Neural progenitor cell (in vitro differentiated cells): ENCODE data around the gene TRPM3.

ENCODE experiments used
- EZH2 ChIP-seq: fragments of 200-600 bp; sonication (generic); IDR thresholded peaks from 2 replicates; pipeline ENCODE4 v1.6.1; 2017; ENCODE audit warnings: antibody characterized with exemption, mild to moderate bottlenecking, moderate library complexity
- TF ChIP-seq, protein P1 (sequence below): fragments of 200-600 bp; sonication (generic); IDR thresholded peaks from 2 replicates; pipeline ENCODE4 v1.5.1; 2017; ENCODE audit warnings: antibody characterized with exemption, mild to moderate bottlenecking

DNA sequence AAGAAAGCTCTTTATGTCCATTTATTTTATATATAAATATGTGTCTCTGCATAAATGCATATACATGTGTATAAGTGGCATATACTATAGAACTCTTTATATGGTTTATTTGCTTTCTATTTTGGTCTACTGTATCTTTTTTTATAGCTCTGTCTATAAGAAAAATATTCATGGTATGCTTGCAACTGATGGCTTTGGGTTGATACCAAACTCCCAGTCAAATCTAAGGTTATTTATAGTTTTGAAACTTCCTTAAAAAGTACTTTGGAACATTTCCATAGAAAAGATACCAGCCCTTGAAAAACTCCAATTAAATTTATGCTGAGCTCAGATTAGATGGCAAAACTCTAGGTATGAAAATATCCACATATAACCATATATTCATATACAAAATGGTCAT lies 587.0 kb downstream of the TRPM3 start:
- TF ChIP-seq, protein P1, sequence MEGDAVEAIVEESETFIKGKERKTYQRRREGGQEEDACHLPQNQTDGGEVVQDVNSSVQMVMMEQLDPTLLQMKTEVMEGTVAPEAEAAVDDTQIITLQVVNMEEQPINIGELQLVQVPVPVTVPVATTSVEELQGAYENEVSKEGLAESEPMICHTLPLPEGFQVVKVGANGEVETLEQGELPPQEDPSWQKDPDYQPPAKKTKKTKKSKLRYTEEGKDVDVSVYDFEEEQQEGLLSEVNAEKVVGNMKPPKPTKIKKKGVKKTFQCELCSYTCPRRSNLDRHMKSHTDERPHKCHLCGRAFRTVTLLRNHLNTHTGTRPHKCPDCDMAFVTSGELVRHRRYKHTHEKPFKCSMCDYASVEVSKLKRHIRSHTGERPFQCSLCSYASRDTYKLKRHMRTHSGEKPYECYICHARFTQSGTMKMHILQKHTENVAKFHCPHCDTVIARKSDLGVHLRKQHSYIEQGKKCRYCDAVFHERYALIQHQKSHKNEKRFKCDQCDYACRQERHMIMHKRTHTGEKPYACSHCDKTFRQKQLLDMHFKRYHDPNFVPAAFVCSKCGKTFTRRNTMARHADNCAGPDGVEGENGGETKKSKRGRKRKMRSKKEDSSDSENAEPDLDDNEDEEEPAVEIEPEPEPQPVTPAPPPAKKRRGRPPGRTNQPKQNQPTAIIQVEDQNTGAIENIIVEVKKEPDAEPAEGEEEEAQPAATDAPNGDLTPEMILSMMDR, result no peak
- TF ChIP-seq EZH2, result no peak
